IMR-90 (cell line): ENCODE data around the gene KDM4F. TPM values are rescaled to one million over a fixed set of nuclear protein-coding genes. Genes with fewer than 3 reads are reported as not detected.

ENCODE experiments used
- ATAC-seq: fragments of 200-7000 bp; cut with Tn5 transposase; 2 replicates; pipeline ENCODE4 v1.9.1; 2020; ENCODE audit warnings: low read depth, mild to moderate bottlenecking, moderate library complexity
- BruUV-seq: library from RNA; stranded (reverse); fragments of 400-500 nt; replicated peaks from 2 replicates; lab custom pipeline; 2021; lab: Mats Ljungman, UMichigan
- CTCF ChIA-PET: fragments of 300-600 bp; formaldehyde crosslinking; extraction: SDS; loops from one replicate; lab custom pipeline; 2021; ENCODE audit warnings: antibody characterized with exemption; lab: Yijun Ruan, JAX
- POLR2A ChIA-PET: fragments of 300-600 bp; sonication (Branson Sonifier 250); formaldehyde crosslinking; loops from one replicate; lab custom pipeline; 2022; ENCODE audit warnings: antibody characterized with exemption; ENCODE audit not compliant: unreplicated experiment; lab: Charles Lee
- DNase-seq: peaks from one replicate; pipeline ENCODE4 v3.0.0; 2013
- H2AFZ ChIP-seq: replicated peaks from 2 replicates; pipeline ENCODE3; 2013; ENCODE audit warnings: low read length, mild to moderate bottlenecking; ENCODE audit not compliant: poor library complexity
- H2AK5ac ChIP-seq: 2 replicates; pipeline ENCODE4 v1.6.1; 2013; ENCODE audit warnings: low read depth, low read length, inconsistent platforms
- H2AK9ac ChIP-seq: replicated peaks from 2 replicates; pipeline ENCODE3; 2013; ENCODE audit warnings: mild to moderate bottlenecking, low read depth, low read length, moderate library complexity; ENCODE audit not compliant: poor library complexity
- H2BK120ac ChIP-seq: 2 replicates; pipeline ENCODE4 v1.6.1; 2013; ENCODE audit warnings: low read depth, low read length, inconsistent platforms
- H2BK15ac ChIP-seq: 3 replicates; pipeline ENCODE4 v1.6.1; 2013; ENCODE audit warnings: low read depth, low read length, inconsistent platforms
- H2BK20ac ChIP-seq: 2 replicates; pipeline ENCODE4 v1.6.1; 2013; ENCODE audit warnings: low read depth, mild to moderate bottlenecking, inconsistent platforms, low read length, moderate library complexity
- H2BK5ac ChIP-seq: 2 replicates; pipeline ENCODE4 v1.6.1; 2013; ENCODE audit warnings: mild to moderate bottlenecking, low read depth, low read length, inconsistent platforms; ENCODE audit not compliant: poor library complexity, severe bottlenecking
- H3K14ac ChIP-seq: replicated peaks from 2 replicates; pipeline ENCODE4 v1.6.1; 2013; ENCODE audit warnings: low read depth, low read length, inconsistent platforms
- H3K18ac ChIP-seq: 2 replicates; pipeline ENCODE4 v1.6.1; 2013; ENCODE audit warnings: low read depth, low read length, control low read depth
- H3K23ac ChIP-seq: 2 replicates; pipeline ENCODE4 v1.6.1; 2013; ENCODE audit warnings: low read depth, low read length, inconsistent platforms
- H3K27ac ChIP-seq: 2 replicates; pipeline ENCODE4 v1.5.1; 2013; ENCODE audit warnings: mild to moderate bottlenecking, control low read depth, low read length; ENCODE audit not compliant: insufficient read depth
- H3K27me3 ChIP-seq: 2 replicates; pipeline ENCODE4 v1.6.1; 2013; ENCODE audit warnings: low read length; ENCODE audit not compliant: control insufficient read depth, insufficient read depth
- H3K36me3 ChIP-seq: 2 replicates; pipeline ENCODE4 v1.6.1; 2013; ENCODE audit warnings: low read length, mixed read lengths; ENCODE audit not compliant: control insufficient read depth, insufficient read depth
- H3K4ac ChIP-seq: 2 replicates; pipeline ENCODE4 v1.6.1; 2013; ENCODE audit warnings: low read depth, low read length, inconsistent platforms
- H3K4me1 ChIP-seq: 2 replicates; pipeline ENCODE4 v1.6.1; 2013; ENCODE audit warnings: low read length, mixed read lengths; ENCODE audit not compliant: control insufficient read depth, insufficient read depth
- H3K4me2 ChIP-seq: 2 replicates; pipeline ENCODE4 v1.6.1; 2013; ENCODE audit warnings: low read depth, mild to moderate bottlenecking, control low read depth, low read length, moderate library complexity
- H3K4me3 ChIP-seq: 2 replicates; pipeline ENCODE4 v1.5.1; 2013; ENCODE audit warnings: low read depth, mild to moderate bottlenecking, control low read depth, low read length, moderate library complexity; ENCODE audit not compliant: insufficient read depth
- H3K56ac ChIP-seq: 2 replicates; pipeline ENCODE4 v1.6.1; 2013; ENCODE audit warnings: low read length, inconsistent platforms; ENCODE audit not compliant: insufficient read depth; ENCODE audit errors: extremely low read depth
- H3K79me1 ChIP-seq, 2 experiments: 2 replicates each; pipeline ENCODE4 v1.6.1; 2013; ENCODE audit warnings: low read length in 2 of 2, inconsistent platforms in 1 of 2, low read depth in 1 of 2
- H3K9ac ChIP-seq: 2 replicates; pipeline ENCODE4 v1.6.1; 2013; ENCODE audit warnings: low read depth, low read length, control low read depth
- H3K9me1 ChIP-seq: 2 replicates; pipeline ENCODE4 v1.6.1; 2013; ENCODE audit warnings: low read length, inconsistent platforms; ENCODE audit not compliant: insufficient read depth
- H3K9me3 ChIP-seq: 2 replicates; pipeline ENCODE4 v1.6.1; 2013; ENCODE audit warnings: low read length; ENCODE audit not compliant: control insufficient read depth, insufficient read depth
- H4K20me1 ChIP-seq: 2 replicates; pipeline ENCODE4 v1.6.1; 2013; ENCODE audit warnings: low read length, inconsistent platforms; ENCODE audit not compliant: insufficient read depth
- H4K5ac ChIP-seq: 2 replicates; pipeline ENCODE4 v1.6.1; 2013; ENCODE audit warnings: mild to moderate bottlenecking, low read depth, low read length, control low read depth
- H4K8ac ChIP-seq, 2 experiments: 2 replicates each; pipeline ENCODE4 v1.6.1; 2013; ENCODE audit warnings: low read depth in 2 of 2, low read length in 2 of 2, control low read depth in 1 of 2, inconsistent platforms in 1 of 2
- H4K91ac ChIP-seq: 2 replicates; pipeline ENCODE4 v1.6.1; 2013; ENCODE audit warnings: low read depth, low read length, inconsistent platforms; ENCODE audit not compliant: insufficient read depth
- BHLHE40 ChIP-seq: fragments of 150-350 bp; IDR thresholded peaks from 2 replicates; pipeline ENCODE4 v1.6.1; 2016; ENCODE audit warnings: mild to moderate bottlenecking, low read depth, low read length
- MAFK ChIP-seq: IDR thresholded peaks from 2 replicates; pipeline ENCODE4 v1.6.1; 2012; ENCODE audit warnings: low read depth, low read length, improper control_type of control experiment
- MAZ ChIP-seq: IDR thresholded peaks from 2 replicates; pipeline ENCODE4 v1.6.1; 2012; ENCODE audit warnings: low read depth, mild to moderate bottlenecking, low read length, improper control_type of control experiment, moderate library complexity, borderline replicate concordance
- MXI1 ChIP-seq: IDR thresholded peaks from 2 replicates; pipeline ENCODE4 v1.6.1; 2012; ENCODE audit warnings: low read depth, mild to moderate bottlenecking, low read length, moderate library complexity, borderline replicate concordance
- POLR2A ChIP-seq: IDR thresholded peaks from 2 replicates; pipeline ENCODE4 v1.6.1; 2012; ENCODE audit warnings: mild to moderate bottlenecking, low read depth, low read length
- RAD21 ChIP-seq: IDR thresholded peaks from 2 replicates; pipeline ENCODE4 v1.6.1; 2012; ENCODE audit warnings: low read length, improper control_type of control experiment
- RCOR1 ChIP-seq: IDR thresholded peaks from 2 replicates; pipeline ENCODE4 v1.6.1; 2012; ENCODE audit warnings: mild to moderate bottlenecking, low read length, improper control_type of control experiment; ENCODE audit not compliant: insufficient replicate concordance
- RFX5 ChIP-seq: IDR thresholded peaks from 2 replicates; pipeline ENCODE4 v1.8.0; 2012; ENCODE audit warnings: low read depth, mild to moderate bottlenecking, low read length, moderate library complexity
- WGBS, 2 experiments: methylation state at CpG; one replicate each; pipeline versions ENCODE4 v1.1.5 to v1.1.7; 2013; ENCODE audit warnings: missing lambda C conversion rate in 2 of 2; ENCODE audit not compliant: insufficient read length in 1 of 2; ENCODE audit errors: extremely low coverage in 2 of 2; 5-methylcytosine and 5-hydroxymethylcytosine counted together
- dilution Hi-C: fragments of 300-500 bp; cut with HindIII; formaldehyde crosslinking; loops from one replicate; pipeline ENCODE4 v1.14.3; 2018; ENCODE audit warnings: low sequenced_read_pairs; ENCODE audit not compliant: unreplicated experiment
- in situ Hi-C: fragments of 300-500 bp; cut with MboI; formaldehyde crosslinking; loops from 3 replicates; pipeline ENCODE4 v1.14.3; 2019; ENCODE audit warnings: low sequenced_read_pairs, inconsistent platforms, mixed read lengths
- intact Hi-C: fragments of 100-400 bp; cut with micrococcal nuclease; formaldehyde crosslinking; loops from 2 replicates; pipeline ENCODE4 v1.10.0; 2022
- polyA plus RNA-seq, 3 experiments: library from polyadenylated mRNA; depleted of rRNA; stranded (reverse); fragments of >200 nt; gene quantifications; 2 replicates each; pipeline ENCODE4 v1.2.3, GENCODE V29; 2012; ENCODE audit warnings: low replicate concordance in 1 of 3
- total RNA-seq: library from RNA; depleted of rRNA; stranded (reverse); fragments of >200 nt; gene quantifications from 2 replicates; pipeline ENCODE4 v1.2.3, GENCODE V29; 2012

Gene KDM4F
- total and polyA plus RNA-seq, 2 of the 4 experiments (the other 2 are of a cell fraction), result not detected

DNA sequence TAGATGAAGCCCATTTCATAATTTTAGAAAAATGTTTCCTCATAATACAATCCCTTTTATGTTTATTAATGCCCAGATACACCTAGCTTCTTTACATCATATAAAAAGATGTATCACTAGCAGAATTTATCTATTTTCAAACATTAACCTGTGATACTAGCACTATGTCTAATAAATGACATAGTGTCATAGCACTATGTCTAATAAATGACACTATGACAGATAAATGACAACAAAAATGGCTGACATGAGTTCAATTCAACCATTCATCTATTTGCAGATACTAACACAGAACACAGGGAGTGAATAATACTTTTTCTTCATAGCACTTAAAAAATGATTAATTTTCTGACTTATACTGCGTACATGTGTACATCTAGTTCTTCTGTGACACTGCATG lies 43.6 kb upstream of the KDM4F start:
- Histone ChIP-seq H4K20me1 (no peaks in the 10 kb centered on the region), H2BK15ac (no peak overlapping the region), H2BK120ac (no peak overlapping the region), H3K9me3 (no peaks in the 10 kb centered on the region), H4K5ac (no peak overlapping the region), H3K4me2 (no peak overlapping the region), H2AK9ac (no peak overlapping the region), H3K4ac (no peak overlapping the region), H2BK5ac (no peak overlapping the region), H4K8ac (no peak overlapping the region), H3K27me3 (peaks cover 4% of the 10 kb centered on the region; the same call in 1 of the 2 replicates), H3K9me1 (no peaks in the 10 kb centered on the region), H2AFZ (no peak overlapping the region), H3K14ac (no peak overlapping the region), H3K18ac (no peak overlapping the region), H3K27ac (no peak overlapping the region), H3K4me1 (no peaks in the 10 kb centered on the region), H4K91ac (no peak overlapping the region), H3K4me3 (no peak overlapping the region), H3K56ac (no peak overlapping the region), H2BK20ac (no peak overlapping the region), H2AK5ac (no peak overlapping the region), H3K36me3 (no peaks in the 10 kb centered on the region), H3K9ac (no peak overlapping the region), H3K23ac (no peak overlapping the region), H3K79me1 (no peaks in the 10 kb centered on the region)
- TF ChIP-seq MAZ, result no peak
- no peak for TF ChIP-seq BHLHE40
- TF ChIP-seq MXI1, result no peak
- TF ChIP-seq MAFK, result no peak
- no peak for TF ChIP-seq POLR2A
- TF ChIP-seq RAD21, result no peak
- TF ChIP-seq RCOR1, result no peak
- no peak for TF ChIP-seq RFX5
- intact Hi-C loops (no loop called here), in situ Hi-C loops (no loop called here), dilution Hi-C loops (no loop called here)
- ATAC-seq (no peak), DNase-seq (no peak)
- WGBS, 2 experiments, result no CpG with 5 or more reads among the region's 1 CpG
- ChIA-PET CTCF (no interaction called here), POLR2A (no interaction called here)
- BruUV-seq, result no TSS peak
